ENCODE data around the gene TRNAU1AP. TPM values are rescaled to one million over a fixed set of nuclear protein-coding genes. Genes with fewer than 3 reads are reported as not detected.
A peak's percentile ranks its signal among the peaks of the same experiment; 100 is the strongest.

Gene TRNAU1AP
- total and polyA plus RNA-seq, 2 of the 13 experiments (the other 11 are each of a cell fraction or from before 2014, with no cell fraction given): 29.0 to 42.9 TPM

DNA sequence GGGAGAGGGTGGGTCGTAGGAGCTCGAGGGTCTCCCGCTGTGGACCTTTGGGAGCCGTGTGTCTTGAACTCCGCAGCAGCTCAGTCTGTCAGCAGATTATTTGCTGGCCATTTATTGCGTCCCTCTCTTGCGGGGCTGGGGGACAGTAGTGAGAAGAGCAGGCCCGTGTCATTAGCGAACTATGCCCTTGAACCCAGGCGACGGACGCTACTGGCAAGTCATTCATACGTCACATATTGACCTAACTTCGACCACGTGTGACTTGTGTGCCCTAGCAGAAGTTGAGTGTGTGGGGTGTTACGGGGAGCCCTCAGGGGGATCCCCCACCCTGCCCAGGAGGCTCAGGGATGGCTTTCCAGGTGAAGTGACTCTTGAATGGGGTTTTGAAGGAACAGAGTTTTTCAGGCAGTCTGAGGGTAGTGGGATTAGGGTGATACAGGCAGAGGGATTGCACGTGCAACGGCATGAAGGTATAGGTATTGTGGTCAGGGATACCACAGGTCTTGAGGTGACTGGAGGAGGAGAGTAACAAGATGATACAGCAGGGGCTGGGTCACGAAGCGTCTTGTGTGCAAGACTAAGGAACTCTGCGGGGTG is 34.0 kb upstream of the TRNAU1AP start (continued):
- TF ChIP-seq, protein P1, sequence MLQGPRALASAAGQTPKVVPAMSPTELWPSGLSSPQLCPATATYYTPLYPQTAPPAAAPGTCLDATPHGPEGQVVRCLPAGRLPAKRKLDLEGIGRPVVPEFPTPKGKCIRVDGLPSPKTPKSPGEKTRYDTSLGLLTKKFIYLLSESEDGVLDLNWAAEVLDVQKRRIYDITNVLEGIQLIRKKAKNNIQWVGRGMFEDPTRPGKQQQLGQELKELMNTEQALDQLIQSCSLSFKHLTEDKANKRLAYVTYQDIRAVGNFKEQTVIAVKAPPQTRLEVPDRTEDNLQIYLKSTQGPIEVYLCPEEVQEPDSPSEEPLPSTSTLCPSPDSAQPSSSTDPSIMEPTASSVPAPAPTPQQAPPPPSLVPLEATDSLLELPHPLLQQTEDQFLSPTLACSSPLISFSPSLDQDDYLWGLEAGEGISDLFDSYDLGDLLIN (CRISPR knock-in tag; IDR thresholded peaks at IDR 0.05; ENCODE audit: borderline replicate concordance): no peak
- TF ChIP-seq, protein P2, sequence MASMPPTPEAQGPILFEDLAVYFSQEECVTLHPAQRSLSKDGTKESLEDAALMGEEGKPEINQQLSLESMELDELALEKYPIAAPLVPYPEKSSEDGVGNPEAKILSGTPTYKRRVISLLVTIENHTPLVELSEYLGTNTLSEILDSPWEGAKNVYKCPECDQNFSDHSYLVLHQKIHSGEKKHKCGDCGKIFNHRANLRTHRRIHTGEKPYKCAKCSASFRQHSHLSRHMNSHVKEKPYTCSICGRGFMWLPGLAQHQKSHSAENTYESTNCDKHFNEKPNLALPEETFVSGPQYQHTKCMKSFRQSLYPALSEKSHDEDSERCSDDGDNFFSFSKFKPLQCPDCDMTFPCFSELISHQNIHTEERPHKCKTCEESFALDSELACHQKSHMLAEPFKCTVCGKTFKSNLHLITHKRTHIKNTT (CRISPR knock-in tag; IDR thresholded peaks at IDR 0.05): no peak
- TF ChIP-seq NONO (IDR thresholded peaks at IDR 0.05) (no peak), NONO (CRISPR knock-in tag; conservative IDR thresholded peaks at IDR 0.05) (no peak), ZNF652 (CRISPR knock-in tag; IDR thresholded peaks at IDR 0.05; ENCODE audit: borderline replicate concordance, low read depth) (no peak), NR0B2 (CRISPR knock-in tag; IDR thresholded peaks at IDR 0.05) (no peak), ZNF326 (CRISPR knock-in tag; IDR thresholded peaks at IDR 0.05; ENCODE audit: borderline replicate concordance) (0 out of 2 replicates have a peak, but pooled peaks have one; percentile 41), FOXM1 (CRISPR knock-in tag; IDR thresholded peaks at IDR 0.05) (no peak), ZNF549 (CRISPR knock-in tag; IDR thresholded peaks at IDR 0.05) (no peak), ZSCAN29 (CRISPR knock-in tag; conservative IDR thresholded peaks at IDR 0.05) (no peak), FOXP1 (IDR thresholded peaks at IDR 0.05) (no peak), FOXP1 (CRISPR knock-in tag; IDR thresholded peaks at IDR 0.05) (no peak), POLR2AphosphoS2 (IDR thresholded peaks at IDR 0.05; ENCODE audit: low read depth, low read length) (no peak), ZNF225 (CRISPR knock-in tag; IDR thresholded peaks at IDR 0.05) (no peak), ZBTB38 (CRISPR knock-in tag; IDR thresholded peaks at IDR 0.05) (0 out of 2 replicates have a peak, but pooled peaks have one; percentile 8), DNMT3B (CRISPR knock-in tag; conservative IDR thresholded peaks at IDR 0.05) (no peak), ZFP90 (CRISPR knock-in tag; IDR thresholded peaks at IDR 0.05; ENCODE audit: borderline replicate concordance) (no peak), SNAPC2 (CRISPR knock-in tag; IDR thresholded peaks at IDR 0.05) (no peak), ARID2 (CRISPR knock-in tag; IDR thresholded peaks at IDR 0.05; ENCODE audit: borderline replicate concordance) (no peak), ZNF331 (CRISPR knock-in tag; IDR thresholded peaks at IDR 0.05) (0 out of 2 replicates have a peak, but pooled peaks have one; percentile 32), ZNF773 (CRISPR knock-in tag; IDR thresholded peaks at IDR 0.05; ENCODE audit: borderline replicate concordance) (no peak), PITX1 (CRISPR knock-in tag; IDR thresholded peaks at IDR 0.05) (peak; percentile 25; the same call in 1 of the 2 replicates), FOXP4 (CRISPR knock-in tag; IDR thresholded peaks at IDR 0.05) (0 out of 2 replicates have a peak, but pooled peaks have one; percentile 27), ZBTB46 (CRISPR knock-in tag; IDR thresholded peaks at IDR 0.05; ENCODE audit: borderline replicate concordance) (no peak), ZFP36 (IDR thresholded peaks at IDR 0.05; ENCODE audit: borderline replicate concordance, low read depth, low read length, partially characterized antibody) (no peak), ZNF558 (CRISPR knock-in tag; IDR thresholded peaks at IDR 0.05; ENCODE audit: borderline replicate concordance) (no peak)
